Natural killer cell (primary cell): ENCODE data around the gene TMEM125. TPM values are rescaled to one million over a fixed set of nuclear protein-coding genes. Genes with fewer than 3 reads are reported as not detected.

Experiments
- ATAC-seq, 3 donors: fragments of 150-1000 bp in 2 of 3; fragments of 200-7000 bp in 1 of 3; cut with Tn5 transposase; 1 replicate in 1 of 3; 2 replicates in 2 of 3; pipeline ENCODE4 v1.10.0; 2021; ENCODE audit warnings: mild to moderate bottlenecking in 2 of 3, moderate library complexity in 2 of 3
- DNase-seq, 2 donors: peaks; one replicate each; pipeline versions ENCODE4 v3.0.0 to v3.0.0-alpha.2; 2013 to 2021; ENCODE audit warnings: mixed read lengths in 1 of 2
- H3K27ac ChIP-seq: one replicate; pipeline ENCODE4 v1.5.1; 2013; ENCODE audit warnings: mild to moderate bottlenecking, low read length
- H3K27me3 ChIP-seq: one replicate; pipeline ENCODE4 v1.6.1; 2013; ENCODE audit warnings: low read length; ENCODE audit not compliant: control insufficient read depth, insufficient read depth
- H3K36me3 ChIP-seq: one replicate; pipeline ENCODE4 v1.6.1; 2013; ENCODE audit warnings: low read length; ENCODE audit not compliant: control insufficient read depth, insufficient read depth
- H3K4me1 ChIP-seq: one replicate; pipeline ENCODE4 v1.6.1; 2013; ENCODE audit warnings: low read length; ENCODE audit not compliant: control insufficient read depth, insufficient read depth
- H3K4me3 ChIP-seq: one replicate; pipeline ENCODE4 v1.5.1; 2013; ENCODE audit warnings: low read length
- H3K9me3 ChIP-seq: one replicate; pipeline ENCODE4 v1.6.1; 2013; ENCODE audit warnings: low read length; ENCODE audit not compliant: control insufficient read depth, insufficient read depth
- H3K27ac Mint-ChIP-seq, 2 donors: one replicate each; pipeline ENCODE4 v1.8.0; 2022; ENCODE audit warnings: mild to moderate bottlenecking in 2 of 2, mixed read lengths in 2 of 2, moderate library complexity in 1 of 2
- H3K27me3 Mint-ChIP-seq, 2 donors: one replicate each; pipeline ENCODE4 v1.8.0; 2022; ENCODE audit warnings: low read depth in 2 of 2, mixed read lengths in 2 of 2
- H3K36me3 Mint-ChIP-seq: one replicate; pipeline ENCODE4 v1.8.0; 2022; ENCODE audit warnings: mixed read lengths
- H3K4me1 Mint-ChIP-seq, 2 donors: one replicate each; pipeline ENCODE4 v1.8.0; 2022; ENCODE audit warnings: mixed read lengths in 2 of 2
- H3K4me3 Mint-ChIP-seq: one replicate; pipeline ENCODE4 v1.8.0; 2022; ENCODE audit warnings: mild to moderate bottlenecking, moderate library complexity, mixed read lengths
- H3K9me3 Mint-ChIP-seq, 2 donors: one replicate each; pipeline ENCODE4 v1.8.0; 2022; ENCODE audit warnings: mixed read lengths in 2 of 2
- CTCF ChIP-seq: fragments of 200-600 bp; IDR thresholded peaks from one replicate; pipeline ENCODE4 v1.8.0; 2022; ENCODE audit warnings: antibody characterized with exemption
- WGBS: methylation state at CpG from one replicate; pipeline ENCODE4 v1.1.7; 2013; ENCODE audit warnings: missing lambda C conversion rate; ENCODE audit not compliant: insufficient coverage; 5-methylcytosine and 5-hydroxymethylcytosine counted together
- intact Hi-C: fragments of 100-400 bp; cut with micrococcal nuclease; formaldehyde crosslinking; loops from one replicate; pipeline ENCODE4 v1.14.2; 2022
- total RNA-seq, 4 donors: library from RNA; stranded (reverse); fragments of 120-200 nt in 1 of 4; gene quantifications; one replicate each; pipeline versions ENCODE4 v1.2.3 to v1.2.4, GENCODE V29; 2013 to 2022

Gene TMEM125
- total RNA-seq, 3 donors from 2014 or later (not counting 1 experiment from before 2014, with no cell fraction given): not detected

DNA sequence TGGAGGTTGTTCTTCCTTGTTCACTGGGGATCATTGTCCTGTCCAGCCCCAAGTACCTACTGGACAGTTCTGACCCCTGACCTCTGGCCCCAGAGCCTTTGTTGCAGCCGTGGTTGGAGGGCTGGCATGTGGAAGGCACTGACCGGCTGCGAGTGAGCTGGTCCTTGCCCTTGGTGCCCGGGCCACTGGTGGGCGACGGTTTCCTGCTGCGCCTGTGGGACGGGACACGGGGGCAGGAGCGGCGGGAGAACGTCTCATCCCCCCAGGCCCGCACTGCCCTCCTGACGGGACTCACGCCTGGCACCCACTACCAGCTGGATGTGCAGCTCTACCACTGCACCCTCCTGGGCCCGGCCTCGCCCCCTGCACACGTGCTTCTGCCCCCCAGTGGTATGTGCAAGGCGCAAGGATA, 42.4 kb downstream of the TMEM125 start:
- peaks cover 0 to 6% of the 10 kb centered on the region in 2 donors for H3K4me1 Mint-ChIP-seq
- H3K9me3 Mint-ChIP-seq: no peaks in the 10 kb centered on the region
- no peak for DNase-seq
- Histone ChIP-seq H3K9me3 (no peaks in the 10 kb centered on the region), H3K27me3 (no peaks in the 10 kb centered on the region), H3K4me1 (no peaks in the 10 kb centered on the region), H3K27ac (no peak overlapping the region), H3K4me3 (no peak overlapping the region), H3K36me3 (peaks cover 2% of the 10 kb centered on the region)
- WGBS: 95% methylated on average over 19 of the region's 19 CpGs
- no peak overlapping the region for H3K27ac Mint-ChIP-seq
- intact Hi-C loops: no loop called here
- no peak for TF ChIP-seq CTCF
- ATAC-seq: no peak
- H3K4me3 Mint-ChIP-seq: no peak overlapping the region
- no peaks in the 10 kb centered on the region for H3K27me3 Mint-ChIP-seq
- no peaks in the 10 kb centered on the region for H3K36me3 Mint-ChIP-seq

GRCh38 chr1:43312663-43313515, 43.1 kb downstream of the TMEM125 start:
- Mint-ChIP-seq H3K36me3 (no peaks in the 10 kb centered on the region), H3K9me3 (no peaks in the 10 kb centered on the region), H3K27ac (no peak overlapping the region), H3K4me1 (peaks cover 0 to 6% of the 10 kb centered on the region in 2 donors), H3K4me3 (no peak overlapping the region), H3K27me3 (no peaks in the 10 kb centered on the region)
- 92% methylated on average over 24 of the region's 24 CpGs for WGBS
- H3K4me1 ChIP-seq: no peaks in the 10 kb centered on the region
- no peak for TF ChIP-seq CTCF
- no peaks in the 10 kb centered on the region for H3K27me3 ChIP-seq
- intact Hi-C loops: no loop called here
- DNase-seq (no peak), ATAC-seq (no peak)
- peaks cover 2% of the 10 kb centered on the region for H3K36me3 ChIP-seq
- H3K27ac ChIP-seq: no peak overlapping the region
- H3K4me3 ChIP-seq: no peak overlapping the region
- no peaks in the 10 kb centered on the region for H3K9me3 ChIP-seq

DNA sequence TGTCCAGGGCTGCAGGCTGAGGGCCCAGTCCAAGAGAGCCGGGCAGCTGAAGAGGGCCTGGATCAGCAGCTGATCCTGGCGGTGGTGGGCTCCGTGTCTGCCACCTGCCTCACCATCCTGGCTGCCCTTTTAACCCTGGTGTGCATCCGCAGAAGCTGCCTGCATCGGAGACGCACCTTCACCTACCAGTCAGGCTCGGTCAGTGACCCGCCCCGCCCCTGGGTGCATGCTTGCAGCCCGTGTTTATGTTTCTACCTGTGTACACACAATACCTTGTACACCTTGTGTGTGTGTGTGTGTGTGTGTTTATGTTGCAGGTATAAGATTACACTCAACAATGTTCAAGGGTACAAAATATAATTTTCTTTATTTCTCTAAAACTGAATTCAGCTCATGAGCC, 44.0 kb downstream of the TMEM125 start:
- Mint-ChIP-seq H3K4me3 (no peak overlapping the region), H3K9me3 (no peaks in the 10 kb centered on the region), H3K27ac (no peak overlapping the region), H3K27me3 (no peaks in the 10 kb centered on the region), H3K36me3 (no peaks in the 10 kb centered on the region), H3K4me1 (peaks cover 0 to 6% of the 10 kb centered on the region in 2 donors)
- DNase-seq: no peak
- intact Hi-C loops: no loop called here
- Histone ChIP-seq H3K27me3 (no peaks in the 10 kb centered on the region), H3K4me3 (no peak overlapping the region), H3K4me1 (no peaks in the 10 kb centered on the region), H3K9me3 (no peaks in the 10 kb centered on the region), H3K36me3 (peaks cover 2% of the 10 kb centered on the region), H3K27ac (no peak overlapping the region)
- ATAC-seq: no peak
- TF ChIP-seq CTCF: no peak
- WGBS: 95% methylated on average over 7 of the region's 10 CpGs
